OCI-LY3 (cell line): ENCODE data around the gene AQP1.

ENCODE experiments used
- CTCF ChIP-seq: fragments of 200-600, 300-600 bp; sonication (generic); IDR thresholded peaks from 2 replicates; pipeline ENCODE4 v1.5.1; 2014; ENCODE audit warnings: antibody characterized with exemption, low read length, low read depth
- EZH2phosphoT487 ChIP-seq: fragments of 200-600 bp; shearing (Covaris generic); IDR thresholded peaks from 2 replicates; pipeline ENCODE4 v1.6.1; 2018; ENCODE audit warnings: antibody characterized with exemption, mixed run types, low read depth

- TF ChIP-seq CTCF = no peak
- TF ChIP-seq EZH2phosphoT487 = no peak
These were observed 20.9 kb downstream of the AQP1 start for GRCh38 chr7:30932562-30932961.
